H1 (cell line): Measurements from ENCODE around the gene CARF. TPM values are rescaled to one million over a fixed set of nuclear protein-coding genes. Genes with fewer than 3 reads are reported as not detected.

ENCODE experiments used
- GABPA ChIP-seq: IDR thresholded peaks from 2 replicates; pipeline ENCODE4 v1.6.1; 2011; ENCODE audit warnings: mild to moderate bottlenecking, low read length, moderate library complexity, borderline replicate concordance; ENCODE audit not compliant: insufficient read depth
- MAFK ChIP-seq: IDR thresholded peaks from 2 replicates; pipeline ENCODE4 v1.6.1; 2012; ENCODE audit warnings: low read depth, mild to moderate bottlenecking, improper control_type of control experiment, low read length
- NANOG ChIP-seq: IDR thresholded peaks from 2 replicates; pipeline ENCODE4 v1.6.1; 2011; ENCODE audit warnings: low read length, low read depth, mild to moderate bottlenecking, inconsistent platforms; ENCODE audit not compliant: insufficient read depth, poor library complexity, severe bottlenecking
- RXRA ChIP-seq: IDR thresholded peaks from 2 replicates; pipeline ENCODE4 v1.6.1; 2011; ENCODE audit warnings: low read depth, mild to moderate bottlenecking, low read length, moderate library complexity; ENCODE audit not compliant: insufficient read depth
- SIN3A ChIP-seq, 2 experiments: IDR thresholded peaks in 1 of 2; conservative IDR thresholded peaks in 1 of 2; 2 replicates each; pipeline ENCODE4 v1.6.1; 2011 to 2012; ENCODE audit warnings: low read length in 2 of 2, improper control_type of control experiment in 1 of 2, low read depth in 1 of 2, mild to moderate bottlenecking in 1 of 2
- polyA plus RNA-seq, 7 experiments: library from polyadenylated mRNA; depleted of rRNA in 3 of 7; stranded (reverse) in 5 of 7; unstranded in 2 of 7; fragments of >200 nt in 5 of 7; fragments of 200-250 nt in 2 of 7; gene quantifications; 1 replicate in 5 of 7; 2 replicates in 1 of 7; 4 replicates in 1 of 7; pipeline versions ENCODE4 v1.2.1 to v1.2.3, GENCODE V29; 2011 to 2013; ENCODE audit warnings: missing spikeins in 2 of 7, mixed read lengths in 2 of 7
- total RNA-seq: library from RNA; stranded (reverse); fragmentation: NEBNext Ultra II Directional; extraction: Animal tissue kit (Norgen Biotek cat#: 25700); gene quantifications from 2 replicates; pipeline ENCODE4 v1.2.1, GENCODE V29; 2021
- TF ChIP-seq, protein P1 (sequence below): fragments of 300-600 bp; sonication (generic); IDR thresholded peaks from 2 replicates; pipeline ENCODE4 v1.7.1; 2012; ENCODE audit warnings: low read length, moderate library complexity, mild to moderate bottlenecking, inconsistent platforms; ENCODE audit not compliant: insufficient replicate concordance

Gene CARF
- total and polyA plus RNA-seq, 2 of the 8 experiments (the other 6 are each of a cell fraction or from before 2014, with no cell fraction given), result 2.0 to 2.6 TPM

GRCh38 chr2:202910698-202911097 is 1.4 kb upstream of the CARF start (continued):
- TF ChIP-seq, protein P1, sequence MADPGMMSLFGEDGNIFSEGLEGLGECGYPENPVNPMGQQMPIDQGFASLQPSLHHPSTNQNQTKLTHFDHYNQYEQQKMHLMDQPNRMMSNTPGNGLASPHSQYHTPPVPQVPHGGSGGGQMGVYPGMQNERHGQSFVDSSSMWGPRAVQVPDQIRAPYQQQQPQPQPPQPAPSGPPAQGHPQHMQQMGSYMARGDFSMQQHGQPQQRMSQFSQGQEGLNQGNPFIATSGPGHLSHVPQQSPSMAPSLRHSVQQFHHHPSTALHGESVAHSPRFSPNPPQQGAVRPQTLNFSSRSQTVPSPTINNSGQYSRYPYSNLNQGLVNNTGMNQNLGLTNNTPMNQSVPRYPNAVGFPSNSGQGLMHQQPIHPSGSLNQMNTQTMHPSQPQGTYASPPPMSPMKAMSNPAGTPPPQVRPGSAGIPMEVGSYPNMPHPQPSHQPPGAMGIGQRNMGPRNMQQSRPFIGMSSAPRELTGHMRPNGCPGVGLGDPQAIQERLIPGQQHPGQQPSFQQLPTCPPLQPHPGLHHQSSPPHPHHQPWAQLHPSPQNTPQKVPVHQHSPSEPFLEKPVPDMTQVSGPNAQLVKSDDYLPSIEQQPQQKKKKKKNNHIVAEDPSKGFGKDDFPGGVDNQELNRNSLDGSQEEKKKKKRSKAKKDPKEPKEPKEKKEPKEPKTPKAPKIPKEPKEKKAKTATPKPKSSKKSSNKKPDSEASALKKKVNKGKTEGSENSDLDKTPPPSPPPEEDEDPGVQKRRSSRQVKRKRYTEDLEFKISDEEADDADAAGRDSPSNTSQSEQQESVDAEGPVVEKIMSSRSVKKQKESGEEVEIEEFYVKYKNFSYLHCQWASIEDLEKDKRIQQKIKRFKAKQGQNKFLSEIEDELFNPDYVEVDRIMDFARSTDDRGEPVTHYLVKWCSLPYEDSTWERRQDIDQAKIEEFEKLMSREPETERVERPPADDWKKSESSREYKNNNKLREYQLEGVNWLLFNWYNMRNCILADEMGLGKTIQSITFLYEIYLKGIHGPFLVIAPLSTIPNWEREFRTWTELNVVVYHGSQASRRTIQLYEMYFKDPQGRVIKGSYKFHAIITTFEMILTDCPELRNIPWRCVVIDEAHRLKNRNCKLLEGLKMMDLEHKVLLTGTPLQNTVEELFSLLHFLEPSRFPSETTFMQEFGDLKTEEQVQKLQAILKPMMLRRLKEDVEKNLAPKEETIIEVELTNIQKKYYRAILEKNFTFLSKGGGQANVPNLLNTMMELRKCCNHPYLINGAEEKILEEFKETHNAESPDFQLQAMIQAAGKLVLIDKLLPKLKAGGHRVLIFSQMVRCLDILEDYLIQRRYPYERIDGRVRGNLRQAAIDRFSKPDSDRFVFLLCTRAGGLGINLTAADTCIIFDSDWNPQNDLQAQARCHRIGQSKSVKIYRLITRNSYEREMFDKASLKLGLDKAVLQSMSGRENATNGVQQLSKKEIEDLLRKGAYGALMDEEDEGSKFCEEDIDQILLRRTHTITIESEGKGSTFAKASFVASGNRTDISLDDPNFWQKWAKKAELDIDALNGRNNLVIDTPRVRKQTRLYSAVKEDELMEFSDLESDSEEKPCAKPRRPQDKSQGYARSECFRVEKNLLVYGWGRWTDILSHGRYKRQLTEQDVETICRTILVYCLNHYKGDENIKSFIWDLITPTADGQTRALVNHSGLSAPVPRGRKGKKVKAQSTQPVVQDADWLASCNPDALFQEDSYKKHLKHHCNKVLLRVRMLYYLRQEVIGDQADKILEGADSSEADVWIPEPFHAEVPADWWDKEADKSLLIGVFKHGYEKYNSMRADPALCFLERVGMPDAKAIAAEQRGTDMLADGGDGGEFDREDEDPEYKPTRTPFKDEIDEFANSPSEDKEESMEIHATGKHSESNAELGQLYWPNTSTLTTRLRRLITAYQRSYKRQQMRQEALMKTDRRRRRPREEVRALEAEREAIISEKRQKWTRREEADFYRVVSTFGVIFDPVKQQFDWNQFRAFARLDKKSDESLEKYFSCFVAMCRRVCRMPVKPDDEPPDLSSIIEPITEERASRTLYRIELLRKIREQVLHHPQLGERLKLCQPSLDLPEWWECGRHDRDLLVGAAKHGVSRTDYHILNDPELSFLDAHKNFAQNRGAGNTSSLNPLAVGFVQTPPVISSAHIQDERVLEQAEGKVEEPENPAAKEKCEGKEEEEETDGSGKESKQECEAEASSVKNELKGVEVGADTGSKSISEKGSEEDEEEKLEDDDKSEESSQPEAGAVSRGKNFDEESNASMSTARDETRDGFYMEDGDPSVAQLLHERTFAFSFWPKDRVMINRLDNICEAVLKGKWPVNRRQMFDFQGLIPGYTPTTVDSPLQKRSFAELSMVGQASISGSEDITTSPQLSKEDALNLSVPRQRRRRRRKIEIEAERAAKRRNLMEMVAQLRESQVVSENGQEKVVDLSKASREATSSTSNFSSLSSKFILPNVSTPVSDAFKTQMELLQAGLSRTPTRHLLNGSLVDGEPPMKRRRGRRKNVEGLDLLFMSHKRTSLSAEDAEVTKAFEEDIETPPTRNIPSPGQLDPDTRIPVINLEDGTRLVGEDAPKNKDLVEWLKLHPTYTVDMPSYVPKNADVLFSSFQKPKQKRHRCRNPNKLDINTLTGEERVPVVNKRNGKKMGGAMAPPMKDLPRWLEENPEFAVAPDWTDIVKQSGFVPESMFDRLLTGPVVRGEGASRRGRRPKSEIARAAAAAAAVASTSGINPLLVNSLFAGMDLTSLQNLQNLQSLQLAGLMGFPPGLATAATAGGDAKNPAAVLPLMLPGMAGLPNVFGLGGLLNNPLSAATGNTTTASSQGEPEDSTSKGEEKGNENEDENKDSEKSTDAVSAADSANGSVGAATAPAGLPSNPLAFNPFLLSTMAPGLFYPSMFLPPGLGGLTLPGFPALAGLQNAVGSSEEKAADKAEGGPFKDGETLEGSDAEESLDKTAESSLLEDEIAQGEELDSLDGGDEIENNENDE, result no peak
- TF ChIP-seq SIN3A (conservative IDR thresholded peaks at IDR 0.05 in 1 of 2, IDR thresholded peaks at IDR 0.05 in 1 of 2; ENCODE audit: low read depth in 1 of 2, low read length in 2 of 2) (no peak), RXRA (no peak), GABPA (no peak), NANOG (no peak), MAFK (no peak)
